ENCODE data around the gene SRPK1.

DNA sequence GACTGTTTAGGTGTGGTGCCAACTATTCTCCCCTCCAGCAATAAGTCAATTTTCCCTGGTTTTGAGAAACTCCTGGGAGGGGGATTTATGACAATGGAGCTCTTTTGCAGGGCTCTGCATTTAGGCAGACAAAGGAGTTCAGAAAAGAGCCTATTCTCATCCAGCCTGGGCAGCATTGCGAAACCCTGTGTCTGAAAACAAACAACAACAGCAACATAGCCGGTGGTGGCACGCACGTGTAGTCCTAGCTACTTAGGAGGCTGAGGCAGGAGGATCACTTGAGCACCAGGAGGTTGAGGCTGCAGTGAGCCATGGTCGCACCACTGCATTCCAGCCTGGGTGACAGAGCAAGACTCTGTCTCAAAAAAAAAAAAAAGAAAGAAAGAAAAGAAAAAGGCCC is 130.2 kb downstream of the SRPK1 start:
- TF ChIP-seq EZH2 (IDR thresholded peaks at IDR 0.05), result no peak
- TF ChIP-seq POLR2AphosphoS5 (IDR thresholded peaks at IDR 0.05; ENCODE audit: borderline replicate concordance, low read depth, low read length), result no peak

All from SK-N-MC (cell line).